Measurements from ENCODE around the gene SMPD4.
"Not testable (repeated sequence)": the region's sequence is repeated elsewhere in the genome, so short reads cannot be mapped to it uniquely, and the experiment has no call there.

DNA sequence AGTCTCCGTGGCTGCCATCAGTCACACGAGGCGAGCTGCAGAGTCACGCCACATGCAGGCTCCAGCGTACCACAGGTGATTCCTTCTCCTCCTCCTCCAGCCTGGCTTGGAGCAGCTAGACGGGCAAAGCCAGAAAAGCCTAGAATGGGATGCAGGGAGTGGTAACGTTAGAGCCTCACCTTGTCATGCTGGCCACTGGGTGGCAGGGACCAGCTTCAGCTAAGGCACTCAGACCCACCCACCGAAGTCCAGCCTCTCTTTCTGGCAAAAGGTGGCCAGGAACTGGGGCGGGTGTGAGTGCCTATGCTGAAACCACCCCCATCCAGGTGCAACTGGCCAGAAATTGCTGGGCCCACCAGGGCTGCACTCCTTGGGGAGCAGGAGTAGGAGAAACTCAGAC, 53.7 kb downstream of the SMPD4 start:
- TF ChIP-seq, protein P1, sequence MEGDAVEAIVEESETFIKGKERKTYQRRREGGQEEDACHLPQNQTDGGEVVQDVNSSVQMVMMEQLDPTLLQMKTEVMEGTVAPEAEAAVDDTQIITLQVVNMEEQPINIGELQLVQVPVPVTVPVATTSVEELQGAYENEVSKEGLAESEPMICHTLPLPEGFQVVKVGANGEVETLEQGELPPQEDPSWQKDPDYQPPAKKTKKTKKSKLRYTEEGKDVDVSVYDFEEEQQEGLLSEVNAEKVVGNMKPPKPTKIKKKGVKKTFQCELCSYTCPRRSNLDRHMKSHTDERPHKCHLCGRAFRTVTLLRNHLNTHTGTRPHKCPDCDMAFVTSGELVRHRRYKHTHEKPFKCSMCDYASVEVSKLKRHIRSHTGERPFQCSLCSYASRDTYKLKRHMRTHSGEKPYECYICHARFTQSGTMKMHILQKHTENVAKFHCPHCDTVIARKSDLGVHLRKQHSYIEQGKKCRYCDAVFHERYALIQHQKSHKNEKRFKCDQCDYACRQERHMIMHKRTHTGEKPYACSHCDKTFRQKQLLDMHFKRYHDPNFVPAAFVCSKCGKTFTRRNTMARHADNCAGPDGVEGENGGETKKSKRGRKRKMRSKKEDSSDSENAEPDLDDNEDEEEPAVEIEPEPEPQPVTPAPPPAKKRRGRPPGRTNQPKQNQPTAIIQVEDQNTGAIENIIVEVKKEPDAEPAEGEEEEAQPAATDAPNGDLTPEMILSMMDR (conservative IDR thresholded peaks at IDR 0.05), result not testable (repeated sequence)
- TF ChIP-seq ZFX (IDR thresholded peaks at IDR 0.05), result not testable (repeated sequence)

All from C4-2B (cell line).